HPDE6-E6E7 (cell line): ENCODE results near the gene TIAM2.

Experiments used
- DNase-seq: peaks from one replicate; pipeline ENCODE4 v3.0.0; 2011; ENCODE audit warnings: missing footprints; ENCODE audit errors: extremely low spot score

TIAM2 gene

DNA sequence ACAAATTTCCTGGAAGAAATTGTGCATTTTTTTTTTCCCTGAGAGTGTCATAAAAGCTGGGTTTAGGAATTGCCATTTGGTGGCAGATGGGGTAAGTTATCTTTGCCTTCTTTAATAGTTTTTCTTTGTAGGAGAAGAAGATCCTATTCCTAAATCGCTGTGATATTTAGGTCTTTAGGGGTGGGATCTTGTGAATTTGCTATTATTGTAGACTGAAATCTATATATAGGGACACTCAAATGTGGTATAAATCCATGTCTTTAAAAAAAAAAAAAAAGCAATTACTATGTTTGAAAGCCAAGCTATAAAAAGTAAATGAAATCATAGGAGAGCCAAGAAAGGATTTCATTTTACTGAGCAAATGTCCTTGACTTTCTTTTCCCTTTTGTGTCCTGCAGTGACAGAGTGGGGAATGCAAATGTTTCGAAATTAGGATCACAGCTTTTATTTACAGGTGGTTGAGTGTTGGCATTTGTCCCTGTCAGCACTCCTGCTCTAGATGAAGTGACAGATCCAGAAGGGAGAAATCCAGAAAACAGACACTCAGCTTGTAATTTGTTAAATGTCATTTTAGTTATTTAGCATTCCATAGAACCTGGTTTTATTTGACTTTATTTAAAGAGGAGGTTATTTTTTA is 29.4 kb downstream of the TIAM2 start:
- no peak for DNase-seq

DNA sequence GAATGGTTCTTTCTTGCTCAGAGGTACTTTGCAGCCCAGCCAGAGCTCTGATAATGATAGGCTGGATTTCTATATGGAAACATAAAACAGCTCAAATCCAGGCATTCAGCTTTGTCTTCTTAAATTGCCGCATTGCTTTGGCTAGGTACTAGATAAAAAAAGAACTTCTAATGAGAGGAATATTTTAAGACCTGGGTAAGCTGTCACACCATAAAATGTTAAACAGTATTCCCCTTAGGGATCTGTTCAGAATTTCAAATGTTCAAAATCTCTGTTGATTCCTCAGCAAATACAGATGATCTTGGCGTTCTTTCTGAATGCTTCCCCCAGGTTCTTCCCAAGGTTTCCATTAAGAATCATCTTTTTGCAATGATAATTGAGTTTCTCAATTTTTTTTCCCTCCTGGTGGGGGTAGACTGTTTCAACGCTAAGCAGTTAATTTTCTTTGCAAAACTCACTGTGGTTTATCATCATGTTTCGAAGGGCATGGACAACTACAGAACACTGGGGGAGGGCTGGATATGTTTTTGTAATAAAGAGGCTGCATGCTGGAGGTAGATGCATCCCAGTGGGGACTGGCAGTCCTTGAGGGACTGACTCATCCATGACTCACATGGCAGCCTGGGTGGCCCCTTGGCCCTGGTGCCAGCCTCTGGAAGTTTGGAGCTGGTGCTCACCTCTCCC is 31.0 kb downstream of the TIAM2 start:
- peak; percentile 81 for DNase-seq

DNA sequence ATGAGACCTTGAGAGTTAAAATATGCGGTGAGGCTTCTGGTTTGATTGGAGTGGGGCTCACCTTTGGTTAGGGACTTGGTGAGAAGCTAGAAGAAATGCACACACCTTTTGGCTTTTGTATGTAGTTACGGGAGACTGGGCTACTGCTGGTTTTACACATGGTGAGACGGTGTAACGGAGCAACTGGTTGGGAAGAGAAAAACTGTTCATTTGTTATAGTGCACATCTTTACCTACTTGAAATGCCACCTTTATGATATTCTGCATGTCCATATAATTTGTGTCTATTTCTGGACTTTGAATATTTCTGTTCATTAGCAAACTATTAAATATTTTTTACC is 31.6 kb downstream of the TIAM2 start:
- no peak for DNase-seq

DNA sequence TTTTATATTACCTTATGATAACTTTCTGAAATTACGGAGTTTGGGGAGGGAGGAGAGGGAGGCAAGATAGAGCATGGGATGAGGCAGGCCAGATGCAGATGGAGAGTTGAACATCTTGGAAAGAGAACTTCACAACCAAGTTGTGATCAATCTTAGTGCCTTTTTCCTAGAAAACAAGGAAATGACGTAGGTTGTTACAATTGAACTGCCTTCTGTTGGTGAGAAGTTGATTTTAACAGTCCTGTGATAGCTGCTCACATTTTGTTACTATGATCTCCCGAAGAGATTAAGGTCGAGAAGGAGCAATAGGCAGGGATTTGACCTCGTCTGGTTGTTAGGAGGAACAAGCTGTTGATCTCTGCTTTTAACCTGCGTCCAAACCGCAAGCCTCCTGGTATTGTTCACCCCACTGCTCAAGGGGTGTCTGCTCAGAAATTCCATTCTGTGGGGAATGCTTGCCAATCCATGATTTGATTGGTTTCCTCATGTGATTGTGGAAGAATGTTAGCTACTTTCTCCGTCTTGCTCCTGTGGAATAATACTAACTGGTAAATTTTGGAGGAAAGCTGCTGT is 35.1 kb downstream of the TIAM2 start:
- no peak for DNase-seq

DNA sequence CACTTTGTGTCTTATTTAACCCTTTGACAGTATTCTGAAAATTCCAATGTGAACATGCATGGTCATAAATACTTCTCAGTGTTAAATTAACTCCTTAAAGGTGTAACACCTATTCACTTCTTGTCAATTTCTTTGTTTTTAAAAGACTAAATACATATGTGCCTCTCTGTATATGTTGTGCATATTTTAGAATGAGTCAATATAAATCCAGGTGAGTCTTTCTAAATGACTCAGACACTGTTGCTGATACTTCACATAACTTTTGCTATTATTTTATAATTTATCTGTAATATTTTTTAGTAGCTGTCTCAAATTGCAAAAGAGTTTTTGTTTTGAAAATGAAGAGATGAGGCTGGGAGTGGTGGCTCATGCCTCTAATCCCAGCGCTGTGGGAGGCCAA is 36.0 kb downstream of the TIAM2 start:
- DNase-seq, result peak; percentile 32

DNA sequence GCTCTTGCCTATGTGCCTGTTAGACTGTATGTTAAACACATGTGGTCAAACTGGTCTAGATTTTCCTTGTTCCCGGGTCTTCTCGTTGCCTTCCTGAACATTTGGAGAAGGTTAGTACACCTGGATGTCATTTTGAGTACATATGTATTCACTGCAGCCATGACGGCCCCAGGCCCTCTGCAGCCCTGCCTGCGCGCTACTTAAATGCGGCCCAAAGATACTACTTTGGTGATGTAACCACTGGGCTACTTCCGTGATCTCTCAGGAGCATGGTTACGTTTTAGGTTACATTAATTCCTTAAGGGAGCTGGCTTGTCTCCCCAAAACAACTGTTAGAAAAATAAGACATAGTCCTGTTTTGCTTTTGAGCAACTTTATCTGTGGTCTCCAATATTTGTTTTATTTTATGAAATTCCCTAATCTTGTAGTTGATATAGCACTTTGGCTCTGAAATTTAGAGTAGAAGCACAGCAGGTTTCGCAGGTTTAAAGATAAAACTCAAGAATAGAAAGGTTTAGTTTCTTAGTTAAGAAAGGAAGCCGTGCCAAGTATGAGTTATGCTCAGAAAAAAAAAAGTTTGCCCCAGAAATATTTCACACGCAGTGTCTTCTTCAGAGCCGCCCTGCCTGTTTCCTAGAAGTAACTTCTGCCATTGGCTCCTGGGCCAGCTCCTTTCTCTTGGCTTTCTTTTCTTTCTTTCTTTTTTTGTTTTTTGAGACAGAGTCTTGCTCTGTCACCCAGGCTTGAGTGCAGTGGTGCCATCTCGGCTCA is 38.1 kb downstream of the TIAM2 start:
- no peak for DNase-seq

DNA sequence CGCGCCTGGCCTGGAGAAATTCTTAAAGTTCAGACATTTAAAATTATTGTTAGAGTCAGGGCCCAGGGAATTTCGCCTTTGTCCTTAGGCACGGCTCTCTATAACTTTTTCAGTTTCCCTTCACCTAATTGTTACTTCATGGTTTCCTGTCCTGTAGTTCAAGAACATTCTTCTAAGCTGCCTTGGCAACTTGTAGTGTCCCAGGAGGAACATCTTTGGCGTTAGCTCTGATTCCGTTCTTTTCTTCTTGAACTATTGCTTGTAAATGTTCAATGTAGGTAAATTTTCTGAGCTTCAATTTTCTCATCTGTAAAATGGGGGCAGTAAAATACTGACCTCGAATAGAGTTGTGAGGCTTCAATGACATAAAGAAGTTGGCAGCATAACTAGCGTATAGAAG is 41.8 kb downstream of the TIAM2 start:
- DNase-seq, result no peak

DNA sequence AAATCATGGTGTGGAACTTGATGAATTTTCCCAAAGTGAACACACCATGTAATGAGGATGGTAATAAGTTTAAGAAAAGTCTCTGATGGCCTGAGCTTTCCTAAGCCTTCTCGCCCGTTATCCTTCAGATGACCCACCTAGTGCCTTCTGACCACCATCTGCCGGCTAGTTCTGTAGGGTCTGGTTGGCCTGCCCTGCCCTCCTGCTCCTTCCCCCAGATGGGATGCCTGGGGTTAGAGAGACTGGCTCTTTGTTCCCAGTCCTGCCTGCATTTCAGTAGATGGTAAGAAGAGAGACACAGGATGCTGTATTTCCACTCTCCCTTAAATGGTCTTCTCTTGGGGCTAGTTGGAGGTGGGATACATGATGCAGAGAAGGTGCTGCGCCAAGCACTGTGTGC is 43.0 kb downstream of the TIAM2 start:
- no peak for DNase-seq

DNA sequence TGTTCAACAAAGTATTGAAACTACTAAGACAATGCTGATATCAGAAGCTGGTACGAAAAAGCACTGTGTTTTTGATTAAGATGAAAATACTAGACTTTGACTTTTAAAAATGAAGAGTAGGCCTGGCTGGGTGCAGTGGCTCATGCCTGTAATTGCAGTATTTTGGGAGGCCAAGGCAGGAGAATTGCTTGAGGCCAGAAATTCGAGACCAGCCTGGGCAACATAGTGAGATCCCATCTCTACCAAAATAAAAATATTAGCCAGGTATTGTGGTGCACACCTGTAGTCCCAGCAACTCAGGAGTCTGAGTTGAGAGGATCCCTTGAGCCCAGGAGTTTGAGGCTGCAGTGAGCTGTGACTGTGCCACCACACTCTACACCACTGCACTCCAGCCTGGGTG is 43.4 kb downstream of the TIAM2 start:
- DNase-seq, result no peak

DNA sequence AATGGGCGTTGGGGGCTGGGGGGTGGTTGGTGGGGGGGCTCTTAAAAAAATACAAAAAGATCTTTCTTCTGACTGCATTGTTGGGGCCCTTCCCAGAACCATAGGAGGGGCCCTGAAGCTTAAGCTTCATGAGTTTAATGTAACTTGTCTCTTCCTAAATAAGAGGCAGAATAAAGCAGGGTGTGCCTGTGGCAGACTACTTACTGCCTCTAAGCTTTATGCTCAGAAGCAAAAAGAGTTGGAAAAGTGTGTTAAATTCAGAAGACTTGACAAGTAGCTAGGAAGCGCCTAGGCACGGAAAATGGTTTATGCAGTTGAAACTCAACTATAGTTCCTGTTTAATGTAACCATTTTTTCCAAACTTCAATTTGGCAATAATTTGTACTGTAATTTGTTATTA is 44.5 kb downstream of the TIAM2 start:
- DNase-seq, result no peak

DNA sequence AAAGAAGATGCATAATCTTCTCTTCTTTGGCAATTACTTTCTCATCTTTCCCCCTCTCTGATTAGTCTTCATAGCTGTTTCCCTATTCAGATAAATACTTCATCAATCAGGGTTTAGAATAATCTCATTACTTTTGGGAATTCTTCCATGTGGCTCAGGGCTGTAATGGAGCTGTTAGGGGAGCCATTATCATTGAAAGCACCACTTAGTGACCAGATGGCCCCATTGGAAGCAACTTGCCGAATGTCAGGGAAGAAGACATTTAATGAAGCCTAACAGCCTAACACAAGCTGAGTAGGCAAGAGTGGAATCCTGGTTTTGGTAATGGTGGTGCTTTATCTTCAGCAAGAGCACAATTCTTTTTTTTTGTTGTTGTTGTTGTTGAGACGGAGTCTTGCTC is 45.0 kb downstream of the TIAM2 start:
- DNase-seq, result no peak

DNA sequence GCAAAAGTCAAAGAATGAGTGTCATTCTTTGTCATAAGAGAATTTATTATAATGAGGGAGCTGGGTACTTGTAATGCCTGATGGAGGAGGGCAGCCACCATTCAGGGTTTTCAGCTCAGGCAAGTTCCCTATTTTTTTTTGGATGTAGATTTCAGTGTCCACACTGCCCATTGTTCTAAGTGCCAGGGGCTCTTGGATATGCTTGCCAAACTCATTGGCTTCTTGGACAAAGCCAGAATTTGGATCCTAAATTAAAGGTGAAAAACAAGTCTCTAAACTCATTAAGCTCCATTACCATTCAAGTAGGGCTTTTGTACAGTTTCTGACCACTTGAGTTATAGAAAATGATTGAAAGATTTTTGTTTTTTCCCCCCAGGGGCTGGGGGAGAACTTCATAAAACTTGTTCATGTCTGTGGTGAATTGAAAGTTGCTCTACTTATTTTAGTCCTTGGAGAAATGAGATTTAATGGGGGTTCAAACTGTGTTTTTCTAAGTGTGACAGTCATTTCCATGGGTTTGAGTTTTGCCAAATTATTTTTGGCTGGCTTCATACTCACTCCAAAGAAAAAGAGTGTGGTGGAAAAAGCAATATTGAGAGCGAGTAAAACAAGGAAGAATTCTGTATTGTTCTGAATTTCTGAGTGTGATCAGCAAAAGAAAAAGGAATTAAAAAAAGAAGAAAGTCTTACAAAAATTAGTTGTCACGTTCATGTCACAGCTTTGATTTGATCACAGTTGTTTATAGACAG is 46.0 kb downstream of the TIAM2 start:
- DNase-seq, result no peak

DNA sequence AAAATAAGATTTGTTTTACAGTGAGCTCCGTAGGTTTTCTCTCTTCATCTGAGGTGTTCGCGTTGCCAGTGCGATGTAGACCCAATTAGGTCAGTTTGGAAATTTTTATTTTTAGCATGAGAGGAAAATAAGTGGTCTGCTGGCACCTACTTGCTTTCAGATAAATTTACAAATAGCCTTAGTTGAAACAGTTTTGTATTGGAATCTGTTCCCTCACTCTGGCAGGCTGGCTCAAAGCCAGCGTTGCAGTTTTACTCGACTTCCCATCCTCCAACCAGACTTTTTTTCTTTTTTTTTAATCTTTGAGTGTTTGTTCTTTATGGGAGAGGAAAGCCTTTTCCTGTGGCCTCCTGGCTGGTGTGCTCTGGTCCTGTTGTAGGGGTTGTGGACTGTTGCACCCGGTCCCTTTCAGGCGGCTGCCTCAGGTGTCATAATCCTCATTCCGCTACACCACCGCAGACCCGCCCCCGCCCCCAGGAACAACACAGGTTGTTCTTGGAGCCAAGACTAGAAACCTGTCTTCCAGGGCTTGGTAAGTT is 46.7 kb downstream of the TIAM2 start:
- no peak for DNase-seq

DNA sequence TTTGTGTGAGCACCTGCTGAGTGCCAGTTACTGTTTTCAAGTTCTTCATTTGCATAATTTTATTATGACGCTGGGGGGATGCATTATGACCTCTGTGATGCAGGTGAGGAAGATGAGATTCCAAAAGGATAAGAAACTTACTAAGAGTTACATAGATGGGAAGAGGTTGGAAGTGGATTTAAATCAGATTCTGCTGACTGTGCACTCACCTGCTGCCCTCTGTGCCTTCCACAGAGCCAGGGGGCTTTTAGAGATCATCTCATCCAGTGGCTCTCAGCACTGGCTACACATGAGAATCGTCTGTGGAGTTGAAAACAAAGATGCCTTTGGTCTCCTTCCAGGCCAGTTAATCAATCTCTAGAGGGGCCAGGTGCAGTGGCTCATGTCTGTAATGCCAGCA is 47.9 kb downstream of the TIAM2 start:
- no peak for DNase-seq

DNA sequence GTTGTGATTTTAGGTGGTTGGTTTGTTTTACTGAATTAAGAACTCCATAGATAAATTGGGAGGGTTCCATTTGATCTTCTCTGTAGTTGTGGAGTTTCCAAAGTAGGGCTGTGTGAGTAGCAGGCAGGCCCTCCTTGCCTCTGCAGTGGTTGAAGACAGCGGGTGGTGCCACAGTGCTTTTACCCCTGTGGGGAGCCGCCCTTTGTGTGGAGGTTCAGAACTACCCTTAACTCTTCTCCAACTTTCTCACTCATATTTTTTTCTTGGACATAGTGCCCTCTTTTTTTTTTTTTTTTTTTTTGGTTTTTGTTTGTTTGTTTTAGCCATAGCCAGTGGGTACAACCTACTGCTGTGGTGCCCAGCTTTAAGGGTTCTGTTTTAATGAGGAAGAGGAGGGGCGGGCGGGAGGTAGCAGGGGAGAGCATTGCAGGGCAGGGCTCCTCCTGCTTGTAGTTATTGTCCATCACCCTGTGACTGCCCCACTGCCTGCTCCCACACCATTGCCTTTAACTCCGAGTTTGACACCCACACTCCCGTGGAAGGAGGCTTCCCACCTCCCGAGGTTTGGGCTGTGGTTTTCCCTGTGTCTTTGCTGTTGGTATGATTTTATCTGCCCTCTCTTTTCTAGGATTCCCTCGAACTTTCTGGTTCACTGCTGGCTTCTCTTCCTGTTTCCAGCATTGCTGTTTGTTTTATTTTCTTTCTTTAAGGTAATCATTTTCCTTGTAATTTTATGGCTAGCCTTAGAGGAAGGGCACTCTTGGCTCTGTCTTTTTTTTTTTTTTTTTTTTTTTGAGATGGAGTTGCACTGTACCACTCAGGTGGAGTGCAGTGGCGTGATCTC is 50.7 kb downstream of the TIAM2 start:
- no peak for DNase-seq

DNA sequence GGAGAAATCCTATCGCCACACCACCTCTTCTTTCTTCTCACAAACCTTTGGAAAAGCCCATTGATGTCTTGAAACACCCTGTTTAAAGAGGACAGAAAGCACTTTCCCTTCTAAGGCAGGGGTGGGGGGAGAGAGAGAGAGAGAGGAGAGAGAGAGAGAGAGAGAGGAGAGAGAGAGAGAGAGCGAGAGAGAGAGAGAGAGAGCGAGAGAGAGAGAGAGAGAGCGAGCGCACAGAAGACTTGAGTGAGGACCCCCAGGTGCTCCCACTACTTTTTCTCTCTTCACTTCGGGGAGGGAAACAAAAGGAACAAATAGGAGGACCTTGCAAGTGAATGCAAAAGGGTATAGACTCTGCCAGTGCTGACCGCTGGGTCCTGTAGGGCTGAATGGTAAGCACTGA is 52.4 kb downstream of the TIAM2 start:
- no peak for DNase-seq

DNA sequence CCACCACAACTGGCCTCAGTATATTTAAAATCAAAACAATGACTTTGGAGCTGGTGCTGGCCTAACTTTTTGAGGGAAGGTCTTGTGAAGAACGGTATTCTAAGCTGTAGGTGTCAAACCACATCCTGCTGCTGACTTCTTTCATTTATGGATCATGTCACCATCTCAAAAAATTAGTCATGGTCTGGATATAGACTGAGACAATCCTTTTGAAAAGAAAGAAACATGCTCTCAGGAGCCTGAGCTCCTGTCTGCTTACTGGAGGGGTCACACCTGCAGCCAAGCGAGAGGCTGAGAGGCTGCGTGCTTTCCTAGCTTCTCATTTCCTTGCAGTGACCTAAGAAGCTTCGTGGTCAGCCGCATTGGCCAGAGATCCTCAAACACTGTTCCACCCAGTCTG is 55.2 kb downstream of the TIAM2 start:
- no peak for DNase-seq

DNA sequence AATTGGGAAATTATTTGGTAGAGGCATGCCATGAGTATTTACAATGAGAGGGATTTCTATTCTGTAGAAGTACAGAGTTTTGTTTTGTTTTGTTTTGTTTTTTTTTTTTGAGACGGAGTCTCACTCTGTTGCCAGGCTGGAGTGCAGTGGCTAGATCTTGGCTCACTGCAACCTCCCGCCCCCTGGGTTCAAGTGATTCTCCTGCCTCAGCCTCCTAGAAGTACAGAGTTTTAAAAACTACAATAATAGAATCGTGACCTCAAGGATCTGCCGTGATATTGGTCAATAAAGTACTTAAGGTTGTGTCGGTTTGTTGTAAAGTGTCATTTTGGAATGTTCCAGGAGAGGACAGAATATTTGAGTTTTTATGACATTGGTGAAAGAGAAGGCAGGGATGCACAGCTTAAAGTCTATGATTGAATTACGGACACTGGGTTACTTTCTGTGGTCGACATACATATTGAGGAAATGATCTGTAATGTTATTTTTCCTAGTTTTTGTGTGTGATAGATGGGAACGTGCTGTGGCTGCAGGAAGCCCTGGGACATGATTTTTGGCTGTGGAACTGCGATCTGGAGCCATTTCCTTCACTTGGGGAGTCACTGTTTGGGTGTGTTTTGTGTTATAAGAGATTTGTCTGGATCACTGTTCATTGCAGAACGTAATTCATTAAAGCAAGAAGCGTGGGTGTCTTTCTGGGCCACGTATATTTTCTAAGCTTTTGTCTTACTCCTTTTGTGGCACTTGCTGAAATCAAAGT is 59.6 kb downstream of the TIAM2 start:
- DNase-seq, result no peak

DNA sequence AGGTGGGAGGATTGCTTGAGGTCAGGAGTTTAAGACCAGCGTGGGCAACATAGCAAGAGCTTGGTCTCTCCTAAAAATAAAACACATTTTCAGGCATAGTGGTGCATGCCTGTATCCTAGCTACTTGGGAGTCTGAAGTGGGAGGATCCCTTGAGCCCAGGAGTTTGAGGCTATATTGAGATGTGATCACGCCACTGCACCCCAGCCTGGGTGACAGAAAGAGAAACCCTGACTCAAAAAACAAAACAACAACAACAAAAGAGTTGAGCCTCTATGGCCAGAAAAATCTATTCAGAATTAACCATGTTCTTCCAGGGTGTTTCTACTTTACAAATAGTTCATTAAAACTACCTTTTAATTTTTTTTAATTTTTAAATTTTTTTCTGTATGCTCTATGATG is 60.6 kb downstream of the TIAM2 start:
- no peak for DNase-seq

DNA sequence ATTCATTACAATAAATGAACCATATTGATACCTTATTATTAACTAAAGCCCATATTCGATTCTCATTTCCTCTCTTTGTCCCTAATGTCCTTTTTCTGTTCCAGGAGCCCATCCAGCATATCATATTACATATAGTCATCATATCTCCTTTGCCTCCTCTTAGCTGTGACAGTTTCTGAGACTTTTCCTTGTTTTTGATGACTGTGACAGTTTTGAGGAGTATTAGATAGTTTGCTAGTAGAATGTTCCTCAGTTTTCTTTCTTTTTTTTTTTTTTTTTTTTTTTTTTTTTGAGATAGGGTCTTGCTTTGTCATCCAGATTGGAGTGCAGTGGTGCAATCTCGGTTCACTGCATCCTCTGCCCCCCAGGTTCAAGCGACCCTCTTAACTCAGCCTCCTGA is 61.6 kb downstream of the TIAM2 start:
- no peak for DNase-seq
